OCI-LY7 (cell line): ENCODE results near the gene CFAP210. TPM values are rescaled to one million over a fixed set of nuclear protein-coding genes. Genes with fewer than 3 reads are reported as not detected.

ENCODE experiments used
- BruUV-seq: library from RNA; stranded (reverse); fragments of 400-500 nt; replicated peaks from 2 replicates; lab custom pipeline; 2021; lab: Mats Ljungman, UMichigan
- CTCF ChIA-PET: fragments of 300-600 bp; sonication (Branson Sonifier 250); formaldehyde crosslinking; loops from one replicate; lab custom pipeline; 2022; ENCODE audit warnings: antibody characterized with exemption; ENCODE audit not compliant: unreplicated experiment; lab: Charles Lee
- POLR2A ChIA-PET: fragments of 300-600 bp; sonication (Branson Sonifier 250); formaldehyde crosslinking; loops from one replicate; lab custom pipeline; 2022; ENCODE audit warnings: antibody characterized with exemption; lab: Charles Lee
- DNase-seq: peaks from one replicate; pipeline ENCODE4 v3.0.0-alpha.2; 2015; ENCODE audit warnings: low spot score
- H2AFZ ChIP-seq: fragments of 200-600 bp; sonication (generic), shearing (Covaris generic); 2 replicates; pipeline ENCODE4 v1.6.1; 2014; ENCODE audit warnings: mild to moderate bottlenecking, antibody characterized with exemption, low read length, moderate library complexity
- H3K27ac ChIP-seq: fragments of 200-600 bp; sonication (generic); 2 replicates; pipeline ENCODE4 v1.5.1; 2014; ENCODE audit warnings: mixed run types, low read depth, mild to moderate bottlenecking, moderate library complexity, low read length, inconsistent platforms; ENCODE audit not compliant: poor library complexity, severe bottlenecking
- H3K36me3 ChIP-seq: fragments of 200-600 bp; sonication (generic); 2 replicates; pipeline ENCODE4 v1.6.1; 2014; ENCODE audit warnings: mild to moderate bottlenecking, antibody characterized with exemption, low read length, moderate library complexity, mixed read lengths; ENCODE audit not compliant: insufficient read depth
- H3K4me1 ChIP-seq: fragments of 200-600 bp; sonication (generic); 2 replicates; pipeline ENCODE4 v1.5.1; 2014; ENCODE audit warnings: mild to moderate bottlenecking, low read length; ENCODE audit not compliant: insufficient read depth, poor library complexity, severe bottlenecking
- H3K4me2 ChIP-seq: fragments of 200-600 bp; sonication (generic); 2 replicates; pipeline ENCODE4 v1.6.1; 2014; ENCODE audit warnings: mild to moderate bottlenecking, low read length
- H3K4me3 ChIP-seq: fragments of 200-600 bp; sonication (generic); 2 replicates; pipeline ENCODE4 v1.5.1; 2014; ENCODE audit warnings: mild to moderate bottlenecking, low read depth, low read length; ENCODE audit not compliant: poor library complexity, severe bottlenecking
- H3K79me2 ChIP-seq: fragments of 200-600 bp; sonication (generic); 2 replicates; pipeline ENCODE4 v1.6.1; 2016; ENCODE audit warnings: low read depth, mild to moderate bottlenecking, low read length, moderate library complexity, mixed read lengths; ENCODE audit not compliant: insufficient read depth
- H3K9me2 ChIP-seq: fragments of 200-600 bp; sonication (generic); 2 replicates; pipeline ENCODE4 v1.6.1; 2016; ENCODE audit warnings: mild to moderate bottlenecking, low read length, mixed read lengths; ENCODE audit not compliant: insufficient read depth
- H3K9me3 ChIP-seq: fragments of 200-600 bp; sonication (generic); 2 replicates; pipeline ENCODE4 v1.6.1; 2014; ENCODE audit warnings: mild to moderate bottlenecking, mixed run types, low read length, mixed read lengths
- H4K20me1 ChIP-seq: fragments of 200-600 bp; sonication (generic); 2 replicates; pipeline ENCODE4 v1.6.1; 2014; ENCODE audit warnings: mild to moderate bottlenecking, antibody characterized with exemption, low read length, moderate library complexity, mixed read lengths; ENCODE audit not compliant: insufficient read depth
- EZH2phosphoT487 ChIP-seq: fragments of 200-600 bp; sonication (generic); IDR thresholded peaks from 2 replicates; pipeline ENCODE4 v1.6.1; 2018; ENCODE audit warnings: low read depth, borderline replicate concordance, mild to moderate bottlenecking, mixed run types, antibody characterized with exemption, low read length, moderate library complexity, mixed read lengths
- intact Hi-C: fragments of 100-400 bp; cut with micrococcal nuclease; formaldehyde crosslinking; loops from one replicate; pipeline ENCODE4 v1.10.0; 2022; ENCODE audit not compliant: unreplicated experiment
- total RNA-seq, 2 experiments: library from RNA; depleted of rRNA in 1 of 2; stranded (reverse); fragments of >200 nt in 1 of 2; shearing (Covaris generic) in 1 of 2; gene quantifications; 2 replicates each; pipeline ENCODE4 v1.2.3, GENCODE V29; 2014 to 2022
- TF ChIP-seq, protein P1 (sequence below): fragments of 200-600 bp; sonication (generic); conservative IDR thresholded peaks from 2 replicates; pipeline ENCODE4 v1.5.1; 2014; ENCODE audit warnings: mild to moderate bottlenecking, antibody characterized with exemption, low read length, moderate library complexity, mixed read lengths

CFAP210 gene
- total RNA-seq, 2 experiments from 2014 or later = not detected

DNA sequence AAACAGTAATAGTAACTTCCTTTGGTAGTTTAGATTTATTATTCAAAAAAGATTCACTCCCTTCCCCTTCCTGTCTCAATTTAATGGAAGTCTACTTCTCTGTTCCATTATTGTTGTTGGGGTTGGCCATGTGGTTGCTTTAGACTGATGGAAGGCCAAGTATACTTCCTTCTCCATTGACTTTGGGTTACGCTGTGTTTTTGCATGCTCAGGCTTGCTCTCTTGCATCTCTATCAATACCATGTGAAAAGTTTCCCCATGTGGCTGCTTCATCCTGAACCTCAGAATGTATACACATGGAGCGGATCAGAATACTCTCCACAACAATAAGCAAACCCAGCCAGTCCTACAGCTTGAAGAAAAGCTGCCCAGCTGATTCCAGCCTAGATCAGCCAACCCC lies 20.3 kb downstream of the CFAP210 start:
- H3K4me3 ChIP-seq = no peak overlapping the region
- H2AFZ ChIP-seq = no peak overlapping the region
- H3K9me3 ChIP-seq = no peaks in the 10 kb centered on the region
- no peak for DNase-seq
- no peaks in the 10 kb centered on the region for H3K4me1 ChIP-seq
- BruUV-seq = no TSS peak
- H3K79me2 ChIP-seq = no peaks in the 10 kb centered on the region
- no peaks in the 10 kb centered on the region for H3K36me3 ChIP-seq
- CTCF ChIA-PET = no interaction called here
- POLR2A ChIA-PET = no interaction called here
- intact Hi-C loops = no loop called here
- H3K27ac ChIP-seq = no peak overlapping the region
- no peaks in the 10 kb centered on the region for H4K20me1 ChIP-seq
- no peak for TF ChIP-seq EZH2phosphoT487
- TF ChIP-seq, protein P1, sequence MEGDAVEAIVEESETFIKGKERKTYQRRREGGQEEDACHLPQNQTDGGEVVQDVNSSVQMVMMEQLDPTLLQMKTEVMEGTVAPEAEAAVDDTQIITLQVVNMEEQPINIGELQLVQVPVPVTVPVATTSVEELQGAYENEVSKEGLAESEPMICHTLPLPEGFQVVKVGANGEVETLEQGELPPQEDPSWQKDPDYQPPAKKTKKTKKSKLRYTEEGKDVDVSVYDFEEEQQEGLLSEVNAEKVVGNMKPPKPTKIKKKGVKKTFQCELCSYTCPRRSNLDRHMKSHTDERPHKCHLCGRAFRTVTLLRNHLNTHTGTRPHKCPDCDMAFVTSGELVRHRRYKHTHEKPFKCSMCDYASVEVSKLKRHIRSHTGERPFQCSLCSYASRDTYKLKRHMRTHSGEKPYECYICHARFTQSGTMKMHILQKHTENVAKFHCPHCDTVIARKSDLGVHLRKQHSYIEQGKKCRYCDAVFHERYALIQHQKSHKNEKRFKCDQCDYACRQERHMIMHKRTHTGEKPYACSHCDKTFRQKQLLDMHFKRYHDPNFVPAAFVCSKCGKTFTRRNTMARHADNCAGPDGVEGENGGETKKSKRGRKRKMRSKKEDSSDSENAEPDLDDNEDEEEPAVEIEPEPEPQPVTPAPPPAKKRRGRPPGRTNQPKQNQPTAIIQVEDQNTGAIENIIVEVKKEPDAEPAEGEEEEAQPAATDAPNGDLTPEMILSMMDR = no peak
- H3K4me2 ChIP-seq = no peak overlapping the region
- no peaks in the 10 kb centered on the region for H3K9me2 ChIP-seq

- Histone ChIP-seq H4K20me1 (no peaks in the 10 kb centered on the region), H3K36me3 (no peaks in the 10 kb centered on the region), H3K4me3 (no peak overlapping the region), H2AFZ (no peak overlapping the region), H3K9me2 (no peaks in the 10 kb centered on the region), H3K79me2 (no peaks in the 10 kb centered on the region), H3K4me2 (no peak overlapping the region), H3K4me1 (no peaks in the 10 kb centered on the region), H3K9me3 (no peaks in the 10 kb centered on the region), H3K27ac (no peak overlapping the region)
- POLR2A ChIA-PET = interaction anchor here (0.9 kb wide), 1 partner anchor 31 kb away, joined by 3 read pairs; no protein-coding TSS in a partner anchor
- TF ChIP-seq, protein P1 = no peak
- TF ChIP-seq EZH2phosphoT487 = no peak
- intact Hi-C loops = no loop called here
- no TSS peak for BruUV-seq
- no peak for DNase-seq
- CTCF ChIA-PET = no interaction called here
These were observed 21.1 kb downstream of the CFAP210 start for GRCh38 chr2:169673106-169673505.

- intact Hi-C loops = no loop called here
- BruUV-seq = no TSS peak
- no peaks in the 10 kb centered on the region for H3K79me2 ChIP-seq
These were observed 21.8 kb downstream of the CFAP210 start for GRCh38 chr2:169672406-169672805.

More at GRCh38 chr2:169672406-169672805, 21.8 kb downstream of the CFAP210 start:
- no peak overlapping the region for H3K4me2 ChIP-seq
- H4K20me1 ChIP-seq = no peaks in the 10 kb centered on the region
- ChIA-PET CTCF (no interaction called here), POLR2A (interaction anchor here (0.9 kb wide), 1 partner anchor 32 kb away, joined by 3 read pairs; no protein-coding TSS in a partner anchor)
- H2AFZ ChIP-seq = no peak overlapping the region
- no peaks in the 10 kb centered on the region for H3K9me2 ChIP-seq
- H3K36me3 ChIP-seq = no peaks in the 10 kb centered on the region
- TF ChIP-seq, protein P1 = no peak
- TF ChIP-seq EZH2phosphoT487 = no peak
- no peaks in the 10 kb centered on the region for H3K4me1 ChIP-seq
- no peak overlapping the region for H3K4me3 ChIP-seq
- no peak for DNase-seq
- H3K9me3 ChIP-seq = no peaks in the 10 kb centered on the region
- H3K27ac ChIP-seq = no peak overlapping the region
